HG03095 (cell line): Measurements from ENCODE around the gene PIGV.
A peak's percentile ranks its signal among the peaks of the same experiment; 100 is the strongest.
"Not testable (repeated sequence)": the region's sequence is repeated elsewhere in the genome, so short reads cannot be mapped to it uniquely, and the experiment has no call there.

Experiments used
- ATAC-seq: cut with Tn5 transposase; IDR thresholded peaks from one replicate; pipeline ENCODE4 v1.9.1; 2021; ENCODE audit warnings: moderate library complexity; ENCODE audit not compliant: unreplicated experiment

The PIGV gene

GRCh38 chr1:26831546-26832248 lies 43.9 kb downstream of the PIGV start:
- ATAC-seq, result no peak

- no peak for ATAC-seq
Measured at GRCh38 chr1:26832249-26832960, 44.7 kb downstream of the PIGV start.

- peak; percentile 83 for ATAC-seq
Measured at GRCh38 chr1:26833432-26834405, 46.0 kb downstream of the PIGV start.

GRCh38 chr1:26837665-26838064 lies 49.9 kb downstream of the PIGV start:
- not testable (repeated sequence) for ATAC-seq

- ATAC-seq, result peak; percentile 87
Measured at GRCh38 chr1:26838474-26839338, 51.0 kb downstream of the PIGV start.

DNA sequence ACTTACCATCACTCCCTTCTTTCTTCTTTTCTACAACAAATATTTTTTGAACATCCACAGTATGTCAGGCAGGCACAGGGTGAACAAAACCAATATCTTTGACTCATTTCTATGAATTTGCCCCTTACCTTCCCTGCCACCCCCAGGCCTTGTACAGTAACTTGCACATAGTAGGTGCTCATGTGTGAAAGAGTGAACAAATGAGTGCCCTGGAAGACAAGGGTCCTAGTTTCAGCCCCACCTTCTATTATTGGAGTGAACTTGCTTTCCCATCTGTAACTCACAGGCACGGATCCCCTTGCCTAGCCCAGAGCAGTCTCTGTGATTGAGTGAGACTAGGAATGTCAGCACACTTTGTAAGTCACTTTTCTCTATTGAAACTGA lies 51.6 kb downstream of the PIGV start:
- ATAC-seq, result no peak

DNA sequence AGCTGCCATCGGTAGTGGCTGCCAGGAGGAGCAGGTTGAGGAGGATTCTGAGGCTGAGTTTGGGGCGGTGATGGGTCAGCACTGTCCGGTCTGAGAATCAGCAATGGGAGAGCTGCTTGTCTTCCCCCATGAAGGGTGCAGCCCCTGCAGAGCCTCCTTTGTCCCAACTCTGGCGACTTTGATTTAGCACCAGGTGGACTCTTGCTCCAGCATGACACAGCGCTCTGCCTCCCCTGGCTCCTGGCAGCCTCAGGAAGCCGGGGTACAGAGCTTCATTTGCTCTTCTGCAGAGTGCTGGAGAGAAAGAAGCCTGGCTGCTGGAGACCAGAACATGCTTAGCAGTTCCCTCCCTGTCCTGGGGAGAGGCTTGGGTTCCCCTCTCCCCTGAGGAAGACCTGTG lies 52.0 kb downstream of the PIGV start:
- no peak for ATAC-seq

GRCh38 chr1:26844424-26845196 lies 56.9 kb downstream of the PIGV start:
- ATAC-seq, result no peak

DNA sequence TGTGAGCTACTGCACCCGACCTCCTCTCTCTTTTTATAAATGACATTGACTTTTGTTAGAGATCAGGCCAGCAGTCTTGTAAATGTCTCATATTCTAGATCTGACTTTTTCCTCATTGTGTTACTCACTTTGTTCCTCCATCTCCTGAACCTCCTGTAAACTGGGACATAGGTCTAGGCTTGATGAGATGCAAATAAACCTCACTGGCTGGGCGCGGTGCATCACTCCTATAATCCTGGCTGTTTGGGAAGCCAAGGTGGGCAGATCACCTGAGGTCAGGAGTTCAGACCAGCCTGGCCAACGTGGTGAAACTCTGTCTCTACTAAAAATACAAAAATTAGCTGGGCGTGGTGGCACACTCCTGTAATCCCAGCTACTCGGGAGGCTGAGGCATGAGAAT lies 60.1 kb downstream of the PIGV start:
- not testable (repeated sequence) for ATAC-seq
